NCI-H82 treated with DMSO at 0.1 percent for 48 hours (cell line): ENCODE measurements around the gene LRRN4CL.
A peak's percentile ranks its signal among the peaks of the same experiment; 100 is the strongest.
"Not testable (repeated sequence)": the region's sequence is repeated elsewhere in the genome, so short reads cannot be mapped to it uniquely, and the experiment has no call there.

ENCODE experiments used
- DNase-seq: peaks from one replicate; lab custom pipeline; 2025; ENCODE audit not compliant: unreplicated experiment; lab: John Stamatoyannopoulos, UW

The LRRN4CL gene

GRCh38 chr11:62689421-62690183, at the start of gene LRRN4CL:
TSS of gene LRRN4CL (minus strand) at chr11:62689530. CDS start at chr11:62688508, 1,022 bp downstream.
- no peak for DNase-seq

GRCh38 chr11:62737196-62737595, 47.9 kb upstream of the LRRN4CL start:
- no peak for DNase-seq

- DNase-seq = no peak
Observed at GRCh38 chr11:62732830-62733229, 43.5 kb upstream of the LRRN4CL start.

- DNase-seq = not testable (repeated sequence)
Observed at GRCh38 chr11:62730076-62730475, 40.7 kb upstream of the LRRN4CL start.

- DNase-seq = peak; percentile 48
Observed at GRCh38 chr11:62728171-62728988, 39.0 kb upstream of the LRRN4CL start, which contains the start of gene TTC9C. TSS of gene TTC9C (plus strand) at chr11:62728486. CDS start at chr11:62728849, 363 bp downstream.

DNA sequence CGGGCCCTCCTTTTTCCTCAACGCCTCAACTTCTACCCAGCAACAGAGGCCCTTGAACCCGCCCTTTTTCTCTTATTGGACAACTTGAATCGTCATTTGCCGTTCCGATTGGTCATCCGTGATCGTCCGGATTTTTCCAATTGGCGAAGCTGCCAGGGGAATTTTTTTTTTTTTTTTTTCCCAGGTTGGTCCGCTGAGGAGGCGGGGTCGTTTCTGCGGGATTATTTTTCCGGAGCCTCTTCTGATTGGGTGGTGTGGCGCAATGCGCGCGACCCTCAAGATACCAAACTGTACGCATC, 38.5 kb upstream of the LRRN4CL start:
- peak; percentile 89 for DNase-seq

DNA sequence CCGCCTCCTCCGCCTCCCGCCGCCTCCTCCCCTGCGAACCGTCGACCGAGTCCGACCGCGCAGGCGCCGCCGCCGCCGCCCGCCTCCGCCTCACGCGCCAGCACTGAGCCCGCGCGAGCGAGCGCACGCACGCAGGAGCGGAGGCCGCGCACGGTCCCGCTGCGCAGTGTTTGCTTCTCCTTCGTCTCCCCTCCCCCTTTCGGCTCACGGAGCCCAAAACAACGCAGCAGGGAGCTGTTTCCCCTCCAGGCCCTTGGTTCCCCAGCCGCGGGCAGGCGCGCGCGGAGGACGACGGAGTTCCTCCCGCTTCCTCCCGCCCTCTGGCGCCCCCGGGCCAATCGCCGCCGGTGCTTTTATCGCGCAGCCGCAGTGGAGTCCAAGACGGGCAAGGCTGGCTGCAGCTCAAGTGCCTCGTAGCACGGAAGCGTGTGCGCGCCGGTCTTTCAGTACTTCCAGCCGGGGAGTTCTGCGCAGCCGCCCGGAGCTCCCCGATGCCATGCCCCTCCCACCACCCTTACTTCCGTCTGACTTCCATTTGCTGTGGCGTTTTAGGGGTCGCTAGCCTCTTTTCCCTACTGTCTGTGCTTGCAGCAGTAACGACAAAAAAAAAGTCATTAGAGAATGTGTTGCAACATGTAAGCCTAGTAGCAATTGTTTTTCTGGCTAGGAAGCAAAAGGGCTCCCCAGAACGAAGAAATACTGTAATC, 38.0 kb upstream of the LRRN4CL start, which contains the start of gene HNRNPUL2:
HNRNPUL2 (minus strand) TSS at position 293 of the 707 bp plus-strand sequence. CDS start 301 bp downstream, outside the sequence.
- peak; percentile 92 for DNase-seq

GRCh38 chr11:62726915-62727164, 37.5 kb upstream of the LRRN4CL start:
- DNase-seq = no peak

DNA sequence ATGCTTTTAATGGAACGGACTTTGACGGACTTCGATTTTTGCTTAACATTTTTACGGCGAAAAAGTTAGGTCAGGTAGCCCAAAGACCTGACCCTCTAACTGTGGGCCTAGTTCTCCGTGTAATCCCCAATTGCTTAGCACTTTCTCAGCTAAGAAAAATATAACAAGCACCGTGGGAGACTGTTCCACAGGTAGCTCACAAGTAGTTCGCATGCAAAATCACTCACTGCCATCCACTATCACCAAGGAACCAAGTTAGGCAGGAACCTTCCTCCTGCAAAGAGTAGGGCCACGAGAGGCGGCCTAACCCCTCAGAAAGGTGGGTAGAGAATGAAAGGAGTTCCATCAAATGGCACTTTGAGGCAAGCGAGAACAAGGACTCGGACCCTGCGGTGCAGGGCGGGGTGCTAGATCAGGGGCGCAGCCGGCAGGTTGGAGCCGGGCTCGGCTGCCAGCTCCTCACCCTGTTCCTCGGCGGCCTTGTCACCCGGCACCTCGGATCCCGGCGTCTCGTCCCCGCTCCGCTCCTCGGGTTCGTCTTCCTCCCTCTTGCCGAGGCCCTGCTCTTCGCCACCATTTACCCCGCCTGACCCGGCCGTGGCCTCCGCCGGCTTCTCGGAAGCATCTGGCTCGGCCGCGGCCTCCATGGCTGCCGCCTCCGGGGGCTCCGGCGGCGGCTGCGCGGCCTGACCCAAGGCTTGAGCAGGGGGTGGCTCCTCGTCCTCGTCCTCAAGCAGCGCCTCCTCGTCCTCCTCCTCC, 37.0 kb upstream of the LRRN4CL start:
- DNase-seq = no peak

- no peak for DNase-seq
Observed at GRCh38 chr11:62725646-62726045, 36.3 kb upstream of the LRRN4CL start.

DNA sequence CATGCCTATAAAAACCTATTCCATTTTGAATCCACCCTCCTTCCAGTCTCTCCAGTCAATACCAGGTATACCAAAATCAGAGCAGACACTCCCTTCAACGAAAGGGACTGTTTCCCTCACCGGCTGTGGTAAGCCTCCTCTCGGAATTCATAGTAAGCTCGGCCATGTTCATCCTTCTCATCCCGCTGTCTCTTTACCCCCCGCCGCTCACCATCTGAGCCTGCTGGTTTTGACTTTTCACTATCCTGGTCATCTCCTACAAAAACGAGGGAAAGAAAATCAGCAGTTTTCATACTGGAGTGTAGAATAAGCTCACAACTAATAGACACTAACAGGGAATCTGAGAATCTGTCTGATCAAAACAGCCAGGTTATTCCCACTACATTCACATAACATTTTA, 34.8 kb upstream of the LRRN4CL start:
- DNase-seq = no peak

- DNase-seq = no peak
Observed at GRCh38 chr11:62721994-62722393, 32.7 kb upstream of the LRRN4CL start.

DNA sequence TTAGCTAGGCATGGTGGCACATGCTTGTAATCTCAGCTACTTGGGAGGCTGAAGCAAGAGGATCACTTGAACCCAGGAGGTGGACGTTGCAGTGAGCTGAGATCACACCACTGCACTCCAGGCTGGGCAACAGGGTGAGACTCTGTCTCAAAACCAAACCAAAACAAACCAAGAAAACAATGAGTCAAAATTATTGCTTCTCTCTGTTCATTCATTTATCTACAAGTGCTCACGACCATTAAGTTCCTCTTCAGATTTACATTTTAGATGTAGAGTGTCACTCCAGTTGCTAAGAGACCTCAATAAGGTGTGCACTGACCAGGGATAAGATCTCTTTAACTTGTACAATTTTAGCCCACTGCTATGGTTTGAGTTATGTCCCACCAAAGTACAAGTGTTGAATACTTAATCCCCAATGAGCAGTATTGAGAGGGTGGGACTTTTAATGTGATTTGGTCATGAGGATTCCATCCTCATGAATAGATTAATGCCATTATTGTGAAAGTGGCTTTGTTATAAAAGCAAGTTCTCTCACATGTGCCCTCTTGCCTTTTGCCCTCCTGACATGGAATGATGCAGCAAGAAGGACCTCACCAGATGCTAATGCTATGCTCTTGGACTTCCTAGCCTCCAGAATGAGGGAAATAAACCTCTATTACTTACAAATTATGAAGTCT, 30.1 kb upstream of the LRRN4CL start:
- DNase-seq = no peak

DNA sequence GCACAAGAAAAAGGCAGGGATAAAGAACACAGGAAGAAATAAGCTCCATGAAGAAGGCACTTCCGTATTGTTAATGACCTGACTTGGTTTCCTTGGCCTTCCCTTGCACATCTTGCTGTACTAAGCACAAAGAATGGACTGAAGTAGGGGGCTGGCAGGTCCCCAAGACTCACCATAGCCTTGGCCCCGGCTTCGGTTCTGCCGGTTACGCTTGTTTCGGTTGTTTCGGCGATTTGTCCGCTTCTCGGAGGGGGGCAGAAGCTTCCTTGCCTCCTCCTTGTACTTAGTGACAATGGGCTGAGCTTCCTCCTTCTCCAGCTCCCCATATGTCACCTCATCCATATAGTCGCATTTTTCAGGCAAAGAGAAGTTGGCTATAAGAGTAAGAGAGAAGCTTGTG, 27.5 kb upstream of the LRRN4CL start:
- DNase-seq = no peak

- no peak for DNase-seq
Observed at GRCh38 chr11:62716206-62716605, 26.9 kb upstream of the LRRN4CL start.

DNA sequence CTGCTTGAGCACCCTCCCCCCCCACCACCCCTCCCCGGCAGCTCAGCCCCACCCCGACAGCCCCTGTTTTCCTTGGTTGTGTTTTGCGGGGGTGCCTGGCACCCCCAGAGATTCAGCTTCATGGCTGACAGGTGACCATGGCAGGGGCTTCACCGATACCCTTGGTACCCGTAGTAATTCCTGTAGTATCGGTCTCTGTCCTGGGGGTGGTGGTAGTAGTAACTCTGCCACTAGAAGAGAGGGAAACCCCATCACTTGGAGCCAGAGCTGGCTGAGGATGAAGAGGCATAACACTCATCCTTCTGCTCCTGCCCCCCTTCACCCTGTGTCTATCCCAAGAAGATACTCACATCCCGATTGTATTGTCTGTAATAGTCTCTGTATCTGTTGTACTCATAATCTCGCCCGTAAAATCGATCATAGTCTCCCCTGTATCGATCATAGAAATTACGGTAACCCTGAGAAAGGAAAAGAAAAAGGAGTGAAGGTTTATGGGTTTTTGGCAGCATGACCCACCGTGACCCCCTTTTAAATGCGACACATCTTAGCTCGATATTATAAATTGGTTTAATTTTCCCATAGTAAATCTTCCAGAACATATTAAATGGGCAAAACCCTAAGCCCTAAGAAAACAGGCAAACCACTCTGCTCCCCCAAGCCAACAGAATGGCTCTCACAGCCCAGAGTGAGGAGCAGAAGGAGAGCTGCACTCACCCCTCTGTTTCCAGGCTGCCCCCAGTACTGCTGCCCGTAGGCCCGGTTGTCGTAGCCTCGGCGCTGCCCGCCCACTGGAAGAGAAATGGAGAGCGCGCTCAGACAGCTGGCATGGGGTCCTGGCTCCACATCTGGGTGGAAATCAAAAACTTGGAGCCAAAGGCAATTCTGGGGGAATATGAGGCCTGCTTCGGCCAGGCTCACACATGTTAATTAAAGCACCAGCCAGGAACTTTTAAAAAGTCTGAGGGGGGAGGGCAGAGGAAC, 26.1 kb upstream of the LRRN4CL start:
- DNase-seq = no peak

DNA sequence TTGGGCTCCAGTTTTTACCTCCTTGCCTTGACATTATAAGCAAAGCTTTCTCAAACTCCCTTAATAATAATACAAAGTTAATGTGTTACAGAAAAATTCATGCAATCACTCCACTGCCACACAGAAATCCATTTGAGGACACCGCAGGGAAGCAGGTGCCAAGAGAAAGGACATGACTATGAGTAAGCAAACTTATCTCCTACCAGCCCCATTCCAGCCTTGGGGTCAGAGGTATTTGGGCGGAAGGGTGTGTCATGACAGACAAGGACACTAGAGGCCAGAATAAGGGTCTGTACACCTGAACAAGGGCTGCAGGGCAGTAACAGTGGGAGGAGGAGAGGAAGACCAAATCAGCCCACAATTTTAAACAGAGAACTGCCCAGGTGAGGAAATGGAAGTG, 24.0 kb upstream of the LRRN4CL start:
- no peak for DNase-seq

DNA sequence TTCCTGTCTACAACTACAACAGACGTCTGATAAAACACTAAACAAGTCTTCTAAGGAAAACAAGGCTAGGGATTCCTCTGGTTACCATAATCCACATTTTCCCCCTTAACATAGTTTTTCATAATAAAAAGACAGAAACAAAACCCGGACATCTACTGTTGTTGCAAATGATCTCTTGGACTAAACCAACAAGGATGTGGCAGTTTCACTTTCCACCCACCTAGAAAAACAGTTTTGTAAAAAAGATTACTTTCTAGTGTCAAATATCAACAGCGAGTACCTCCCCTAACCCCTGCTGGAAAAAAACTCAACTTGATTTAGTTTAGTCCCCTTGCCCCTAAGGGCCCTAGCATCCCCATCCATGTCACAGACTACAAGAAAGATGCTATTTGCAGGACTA, 23.5 kb upstream of the LRRN4CL start:
- no peak for DNase-seq

DNA sequence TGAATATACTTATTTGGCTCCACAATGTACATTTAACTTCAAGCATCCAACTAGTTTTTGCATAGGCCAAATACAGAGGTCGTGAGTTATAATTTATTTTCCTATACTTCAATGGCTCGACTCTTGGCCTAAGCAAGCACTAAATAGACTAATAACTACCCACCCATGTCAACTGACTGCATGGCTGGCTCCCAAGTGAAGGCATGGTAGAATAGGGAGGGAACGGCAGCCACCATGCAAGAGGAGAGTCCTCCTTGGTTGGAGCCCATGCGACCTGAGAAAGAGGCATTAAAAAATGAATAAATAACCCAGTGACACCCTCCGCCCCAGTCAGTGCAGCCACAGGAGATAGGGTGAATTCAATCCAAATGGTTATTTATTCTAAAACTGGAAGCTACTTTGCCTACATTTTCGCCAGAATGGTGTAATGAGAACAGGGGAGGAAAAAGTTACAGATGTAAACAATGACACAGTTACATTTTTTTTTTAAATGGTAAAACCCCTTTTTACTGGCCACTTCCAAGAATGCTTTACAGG, 23.0 kb upstream of the LRRN4CL start:
- no peak for DNase-seq
